GM21723 (cell line): ENCODE measurements around the gene SH3TC1.

Source experiments
- ATAC-seq: cut with Tn5 transposase; IDR thresholded peaks from one replicate; pipeline ENCODE4 v1.9.1; 2021; ENCODE audit warnings: mild to moderate bottlenecking, moderate library complexity; ENCODE audit not compliant: unreplicated experiment

Gene SH3TC1

DNA sequence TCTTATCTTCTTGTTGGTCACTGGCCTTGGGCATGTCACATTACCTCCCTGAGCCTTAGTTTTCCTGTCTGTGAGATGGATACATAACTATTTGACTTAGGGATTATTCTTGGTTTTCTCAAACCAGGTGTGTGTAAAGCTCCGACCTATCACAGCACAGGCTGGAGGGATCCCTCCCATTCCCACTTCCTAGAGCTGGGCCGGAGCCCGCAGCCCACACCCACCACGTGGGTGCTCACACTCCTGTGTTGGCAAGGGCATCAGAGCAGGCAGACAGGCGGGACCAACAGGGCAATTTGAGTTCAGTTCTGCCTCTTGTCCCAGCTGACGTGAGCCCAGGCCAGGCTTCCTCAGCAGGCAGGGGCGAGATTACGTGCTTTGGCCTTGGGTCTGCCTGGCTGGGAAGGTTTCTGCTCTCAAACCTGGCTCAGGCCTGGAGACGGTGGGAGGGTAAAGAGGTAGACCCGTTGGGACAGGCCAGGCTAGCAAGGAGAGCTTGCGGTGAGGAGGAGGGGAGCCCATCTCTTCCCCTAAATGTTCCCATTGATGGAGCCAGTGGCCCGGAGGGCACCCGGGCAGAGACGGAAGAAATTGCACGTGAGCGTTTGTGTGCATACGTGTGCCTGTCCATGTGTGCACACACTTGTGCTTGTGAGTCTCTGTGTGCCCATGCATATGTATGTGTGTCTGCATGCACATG is 734 bp upstream of the SH3TC1 start:
- ATAC-seq, result no peak

DNA sequence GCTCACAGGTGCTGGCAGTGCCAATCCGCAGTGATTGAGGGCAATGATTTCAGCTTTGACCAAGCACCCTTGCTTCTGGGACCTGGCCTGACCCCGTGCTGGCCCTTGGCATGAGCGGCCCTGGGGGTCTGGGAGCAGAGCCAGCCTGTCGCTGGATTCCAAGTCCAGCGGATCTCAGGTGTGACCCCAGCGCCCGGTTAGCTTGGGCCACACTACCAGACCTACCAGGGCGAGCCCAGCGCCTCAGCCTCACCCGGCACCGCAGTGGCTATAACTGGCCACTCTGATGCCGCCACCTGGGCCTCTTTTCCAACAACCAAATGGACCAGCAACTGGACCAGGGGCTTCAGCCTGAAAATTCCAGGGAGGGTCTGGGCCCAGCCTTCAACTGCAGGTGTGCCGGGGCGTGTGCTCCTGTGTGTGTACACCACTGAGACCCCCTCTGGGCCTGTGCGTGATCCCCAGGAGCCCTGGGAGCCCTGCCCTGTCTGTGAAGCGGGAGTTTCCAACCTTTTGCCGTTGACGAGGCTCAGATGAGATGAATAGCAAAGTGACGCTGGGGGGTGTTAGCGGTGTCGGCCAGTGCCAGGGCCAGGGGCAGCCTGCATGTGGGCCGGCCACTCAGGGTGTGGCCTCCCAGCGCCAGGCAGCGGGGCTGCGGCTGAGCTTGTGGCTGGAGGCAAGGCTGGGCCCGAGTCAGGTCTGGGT is 658 bp downstream of the SH3TC1 start:
- no peak for ATAC-seq

DNA sequence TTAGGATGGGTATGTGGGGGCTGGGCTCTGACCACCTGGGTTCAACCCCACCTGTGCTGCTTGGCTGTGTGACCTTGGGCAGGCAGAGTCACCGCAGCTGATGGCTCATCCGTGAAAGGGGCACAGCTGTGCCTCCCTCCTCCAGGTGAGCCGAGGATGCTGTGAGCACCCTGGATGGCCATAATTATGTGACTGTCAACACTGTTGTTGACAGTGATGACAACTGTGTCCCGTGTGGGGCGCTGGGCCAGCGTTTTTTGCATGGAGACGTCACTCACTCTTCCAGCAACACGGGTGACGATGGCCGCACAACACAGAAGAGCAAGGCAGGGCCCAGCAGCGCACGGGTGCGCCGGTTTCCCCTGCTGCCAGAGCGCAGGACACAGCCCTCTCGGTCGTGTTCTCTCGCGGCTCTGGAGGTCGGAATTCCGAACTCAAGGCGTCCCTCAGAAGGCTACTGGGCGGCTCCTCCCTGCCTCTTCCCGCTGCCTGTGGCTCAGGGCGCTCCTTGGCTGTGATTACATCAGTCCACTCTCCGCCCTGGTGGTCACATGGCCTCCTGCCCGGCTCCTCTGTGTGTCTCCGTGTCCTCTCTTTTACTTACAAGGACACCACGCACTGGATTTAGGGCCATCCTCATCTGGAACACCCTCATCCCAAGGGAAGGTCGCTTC is 1.3 kb downstream of the SH3TC1 start:
- ATAC-seq, result no peak

DNA sequence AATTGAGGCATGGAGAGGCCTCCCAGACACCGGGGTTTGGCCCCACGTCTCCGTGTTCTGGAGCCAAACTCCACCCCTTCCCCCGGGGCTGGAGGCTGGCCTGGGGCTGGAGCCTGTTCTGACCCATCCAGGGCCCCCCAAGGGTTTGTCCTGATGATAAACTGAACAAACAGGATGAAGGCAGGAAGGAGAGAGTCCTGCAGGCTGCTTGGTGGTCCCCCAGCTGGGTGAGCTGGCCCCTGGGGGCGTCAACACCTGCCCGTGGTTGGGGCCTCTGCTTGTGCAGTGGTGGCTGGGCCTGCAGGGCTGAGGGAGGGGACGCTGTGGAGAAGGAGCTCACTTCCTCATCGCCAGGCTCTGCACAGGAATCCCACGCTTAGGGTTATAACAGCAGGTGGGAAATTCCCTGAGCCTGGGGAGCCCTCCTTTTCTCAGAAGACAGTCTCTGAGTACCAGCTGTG is 2.3 kb downstream of the SH3TC1 start:
- ATAC-seq, result peak; percentile 40

DNA sequence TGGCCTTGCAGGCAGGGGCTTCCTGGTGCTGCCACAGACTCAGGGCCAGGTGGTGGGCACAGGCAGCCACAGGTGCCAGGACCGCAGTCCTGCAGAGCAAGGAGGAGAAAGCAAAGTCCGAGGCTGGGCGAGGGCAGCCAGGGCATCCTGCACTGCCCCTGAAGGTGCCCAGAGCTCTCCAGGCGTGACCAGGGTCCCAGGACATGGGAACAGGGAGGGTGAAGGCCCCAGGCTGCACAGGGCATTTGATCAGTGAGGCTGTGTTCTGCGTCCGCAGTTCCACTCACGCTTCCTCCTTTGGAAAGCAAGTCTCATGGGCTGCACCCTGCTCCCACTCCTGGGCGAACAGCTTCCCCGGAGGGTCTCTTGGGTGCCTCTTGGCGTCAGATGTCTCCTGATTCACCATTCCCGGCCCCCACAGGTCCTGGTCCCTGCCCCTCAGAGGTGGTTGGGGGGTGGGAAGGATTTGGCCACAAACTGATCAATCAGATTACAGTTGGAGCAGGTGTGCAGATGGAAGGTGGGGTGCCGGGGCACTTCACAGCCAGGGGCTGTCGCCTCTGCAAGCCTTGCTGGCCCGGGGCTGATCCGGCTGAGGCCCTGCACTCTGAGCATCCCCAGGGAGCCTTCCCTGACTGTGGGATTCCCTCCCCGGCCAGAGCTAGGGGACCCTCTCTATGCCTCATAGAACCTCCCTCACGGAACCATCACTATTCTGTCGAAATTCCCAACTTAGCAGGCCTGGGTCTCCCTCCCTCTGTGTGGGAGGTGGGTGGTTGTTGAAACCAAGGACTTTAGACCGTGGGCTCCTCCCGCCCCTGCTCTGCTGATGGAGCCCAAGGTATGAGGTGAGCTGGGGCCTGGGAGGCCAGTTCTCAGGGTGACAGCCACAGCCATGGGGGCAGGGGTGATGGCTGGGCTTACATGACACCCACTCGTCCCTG is 3.3 kb downstream of the SH3TC1 start:
- no peak for ATAC-seq

DNA sequence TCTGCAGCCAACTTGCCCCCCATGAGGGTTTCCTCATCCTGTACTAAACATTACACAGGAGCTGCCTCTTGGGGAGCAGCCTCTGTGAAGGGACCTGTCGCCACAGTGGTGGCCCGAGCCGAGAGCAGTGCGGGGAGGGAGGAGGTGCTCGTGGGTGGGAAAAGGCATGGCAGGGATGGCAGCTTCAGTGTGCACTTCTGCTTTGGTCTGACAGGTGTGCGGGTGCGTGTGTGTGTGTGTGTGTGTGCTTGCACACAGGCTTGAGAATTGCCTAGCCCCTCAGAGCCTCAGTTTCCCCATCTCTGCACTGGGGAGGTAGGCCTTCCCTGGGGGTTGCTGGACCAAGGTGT is 3.9 kb downstream of the SH3TC1 start:
- no peak for ATAC-seq

DNA sequence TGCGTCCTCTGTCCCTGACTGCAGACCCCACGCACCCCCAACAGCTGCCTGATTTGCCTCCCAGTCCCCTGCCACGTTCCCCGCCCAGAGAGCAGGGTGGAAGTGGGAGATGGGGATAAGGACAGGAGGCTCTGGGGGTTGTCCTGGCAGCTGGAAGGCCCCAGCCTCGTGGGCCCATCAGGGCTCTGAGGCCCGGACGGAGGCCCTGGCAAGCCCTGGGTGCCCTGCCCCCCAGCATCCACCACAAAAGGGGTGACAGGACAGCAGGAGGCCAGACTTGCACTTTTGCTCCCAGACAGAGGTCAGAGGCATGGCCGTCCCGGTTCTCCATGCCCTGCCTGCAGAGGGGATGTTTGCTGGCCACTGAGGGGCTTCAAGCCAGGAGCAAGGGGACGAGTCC is 4.7 kb downstream of the SH3TC1 start:
- ATAC-seq, result no peak

DNA sequence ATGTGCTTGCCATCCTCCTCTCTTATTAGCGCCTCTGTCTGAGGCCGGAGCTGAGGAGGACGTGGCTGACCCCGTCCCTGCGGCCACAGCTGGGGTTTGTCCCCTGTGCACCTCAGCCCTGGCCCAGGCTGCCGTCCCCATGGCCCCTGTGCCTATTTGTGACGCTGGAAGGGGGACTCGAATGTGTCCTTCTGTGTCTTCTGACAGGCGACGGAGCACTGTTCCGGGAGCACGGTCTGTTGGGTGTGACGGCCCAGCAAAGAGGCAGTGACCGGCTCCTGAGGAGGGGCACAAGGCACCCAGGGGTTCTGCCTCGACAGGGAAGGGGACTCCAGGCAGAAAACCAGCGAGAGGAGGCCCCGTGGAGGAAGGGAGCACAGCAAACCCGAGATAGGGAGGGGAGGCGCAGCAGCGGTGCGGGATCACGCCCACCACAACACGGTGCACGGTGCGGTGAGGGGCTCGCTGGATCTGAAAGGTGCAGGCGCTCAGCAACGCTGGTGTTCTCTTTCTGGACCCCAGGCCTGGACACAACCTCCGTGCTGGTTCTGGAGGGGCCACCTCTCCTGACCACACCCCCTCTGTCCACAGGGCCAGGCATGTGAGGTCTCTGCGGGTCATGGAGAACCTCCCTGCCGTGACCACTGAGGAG is 5.6 kb downstream of the SH3TC1 start:
- no peak for ATAC-seq

DNA sequence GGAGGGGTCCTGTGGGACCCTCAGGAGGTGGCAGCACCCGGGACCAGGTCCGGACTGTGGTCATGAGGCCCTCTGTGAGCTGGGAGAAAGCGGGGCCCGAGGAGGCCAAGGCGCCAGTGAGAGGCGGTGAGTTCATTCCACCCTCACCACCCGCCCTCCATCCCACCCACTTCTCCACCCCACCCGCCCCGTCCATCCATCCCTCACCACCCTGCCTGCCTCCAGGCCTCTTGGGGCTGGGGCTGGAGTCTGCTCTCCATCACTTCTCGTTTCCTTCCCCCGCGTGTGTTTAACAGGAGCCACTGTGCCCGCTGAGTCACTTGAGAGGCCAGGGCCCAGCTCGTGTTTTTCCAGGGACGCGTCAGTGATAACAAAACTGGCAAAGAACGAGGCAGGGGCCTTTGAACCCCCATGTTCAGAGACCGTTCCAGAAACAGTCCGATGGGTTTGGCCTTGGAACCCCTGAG is 6.2 kb downstream of the SH3TC1 start:
- no peak for ATAC-seq

DNA sequence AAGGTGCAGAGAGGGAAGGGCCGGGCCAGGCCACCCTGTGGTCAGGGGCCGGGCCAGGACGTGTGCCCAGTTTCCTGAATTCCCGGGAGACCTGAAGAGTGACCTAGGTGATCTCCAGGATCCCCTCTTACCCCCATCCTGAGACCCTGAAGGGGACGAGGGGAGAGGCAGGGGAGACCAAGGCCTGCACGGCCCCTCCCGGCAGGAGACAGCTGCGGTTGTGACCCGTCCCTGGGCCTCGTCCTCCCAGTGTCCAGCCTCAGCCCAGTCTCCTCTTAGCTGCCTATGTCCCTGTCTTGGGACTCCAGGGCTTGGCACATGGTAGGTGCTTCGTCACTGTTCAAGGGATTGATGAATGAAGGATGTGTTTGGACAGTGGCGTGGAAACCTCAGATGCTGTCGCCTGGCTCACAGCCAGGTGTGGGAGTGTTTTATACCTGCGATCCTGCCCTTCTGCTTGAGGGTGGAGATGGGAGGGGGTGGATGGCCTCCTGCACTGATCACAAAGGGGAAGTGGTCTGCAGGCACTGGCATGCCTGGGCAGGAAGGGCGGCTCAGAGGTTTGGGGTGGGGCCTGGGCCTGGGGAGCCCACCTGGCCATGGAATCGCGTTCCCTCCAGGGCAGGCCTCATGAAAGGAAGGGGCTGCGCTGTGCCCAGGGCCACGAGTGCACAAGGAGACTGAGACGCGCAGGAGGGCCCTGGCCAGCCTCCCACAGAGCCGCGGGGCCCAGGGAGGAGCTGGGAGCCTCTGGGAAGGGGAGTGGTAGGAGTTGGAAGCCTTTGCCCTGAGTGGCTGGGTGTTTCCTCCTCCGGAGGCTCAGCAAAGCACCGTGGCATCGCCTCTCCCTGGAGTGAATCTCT is 6.9 kb downstream of the SH3TC1 start:
- no peak for ATAC-seq

DNA sequence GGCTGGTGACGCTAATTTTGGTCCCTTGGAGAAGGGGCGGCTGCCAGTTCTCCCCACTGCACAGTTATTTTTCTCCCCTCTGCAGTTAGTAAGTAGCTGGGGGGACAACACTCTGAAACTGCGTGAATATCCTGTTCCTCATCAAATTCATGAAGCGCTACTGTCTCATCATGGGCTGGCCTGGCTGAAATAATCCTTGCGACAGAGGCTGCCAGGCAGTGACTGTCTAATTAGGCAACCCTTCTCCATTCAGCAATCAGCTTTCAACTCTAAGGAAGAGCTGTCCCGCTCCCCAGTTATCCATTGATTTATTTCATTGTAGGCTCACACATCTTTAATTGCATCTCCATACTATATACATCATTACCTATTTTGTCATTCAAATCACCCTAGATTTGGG is 8.2 kb downstream of the SH3TC1 start:
- ATAC-seq, result no peak

DNA sequence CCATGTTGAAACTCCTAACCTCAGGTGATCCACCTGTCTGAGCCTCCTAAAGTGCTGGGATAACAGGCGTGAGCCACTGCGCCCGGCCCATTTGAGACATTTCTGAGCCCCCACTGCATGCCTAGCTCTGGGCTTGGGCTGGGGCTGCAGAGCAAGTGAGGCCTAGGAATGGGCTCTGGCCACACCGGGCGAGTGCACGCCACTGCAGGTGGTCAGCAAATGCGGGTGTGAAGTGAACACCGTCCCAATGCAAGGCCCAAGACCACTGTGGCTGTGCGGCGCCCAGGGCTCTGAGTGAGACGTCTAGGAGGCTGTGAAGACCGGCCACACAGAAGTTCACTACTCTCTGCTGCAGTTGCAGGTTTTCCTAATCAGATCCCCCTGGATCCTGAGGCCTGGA is 9.5 kb downstream of the SH3TC1 start:
- ATAC-seq, result no peak

DNA sequence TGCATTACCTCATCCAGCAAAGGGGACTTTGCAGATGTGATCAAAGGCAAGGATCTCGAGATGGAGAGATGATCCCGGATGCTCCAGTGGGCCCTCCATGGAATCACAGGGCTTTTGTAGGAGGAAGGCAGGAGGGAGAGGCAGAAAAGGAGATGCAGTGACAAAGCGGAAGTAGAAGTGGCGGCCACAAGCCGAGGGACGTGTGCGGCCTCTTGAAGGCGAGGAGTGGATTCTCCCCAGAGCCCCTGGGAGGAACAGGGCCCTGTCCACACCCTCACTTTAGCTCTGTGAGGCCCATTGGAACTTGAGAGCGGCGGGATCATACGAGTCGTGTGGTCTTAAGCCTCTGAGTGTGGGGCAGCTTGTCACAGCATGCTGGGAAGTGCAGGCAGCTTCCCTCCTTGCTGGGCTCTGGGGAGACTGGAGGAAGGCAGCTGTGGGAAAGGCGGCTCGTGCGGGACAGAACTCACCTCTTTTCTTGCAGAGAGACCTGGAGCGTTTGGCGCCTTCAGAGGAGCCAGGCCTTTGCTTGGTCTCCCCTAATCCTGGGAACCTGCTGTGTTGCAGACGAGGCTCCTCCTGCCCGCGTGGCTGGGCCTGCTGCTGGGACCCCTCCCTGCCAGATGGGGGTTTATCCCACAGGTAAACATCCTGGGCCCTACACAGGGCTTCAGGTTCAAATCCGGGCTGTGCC is 10.2 kb downstream of the SH3TC1 start:
- no peak for ATAC-seq

DNA sequence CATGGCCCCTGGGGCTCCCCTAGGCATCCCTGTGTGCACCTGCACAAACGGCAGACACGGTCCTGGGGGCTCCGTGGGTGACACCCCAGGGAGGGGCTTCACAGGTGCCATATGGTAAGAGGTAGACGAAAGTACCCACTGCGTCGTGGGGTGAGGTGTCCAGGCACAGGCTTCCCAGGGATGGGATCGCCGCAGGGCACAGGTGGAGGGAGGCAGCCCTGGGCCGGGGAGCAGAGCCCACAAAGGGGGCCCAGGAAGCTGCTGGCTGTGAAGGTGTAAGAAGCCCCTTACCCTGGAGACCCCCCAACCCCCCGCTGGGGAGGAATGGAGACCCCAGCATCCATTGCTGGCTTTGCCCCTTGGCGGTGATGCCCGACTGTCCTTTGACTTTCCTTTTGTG is 10.9 kb downstream of the SH3TC1 start:
- ATAC-seq, result no peak

DNA sequence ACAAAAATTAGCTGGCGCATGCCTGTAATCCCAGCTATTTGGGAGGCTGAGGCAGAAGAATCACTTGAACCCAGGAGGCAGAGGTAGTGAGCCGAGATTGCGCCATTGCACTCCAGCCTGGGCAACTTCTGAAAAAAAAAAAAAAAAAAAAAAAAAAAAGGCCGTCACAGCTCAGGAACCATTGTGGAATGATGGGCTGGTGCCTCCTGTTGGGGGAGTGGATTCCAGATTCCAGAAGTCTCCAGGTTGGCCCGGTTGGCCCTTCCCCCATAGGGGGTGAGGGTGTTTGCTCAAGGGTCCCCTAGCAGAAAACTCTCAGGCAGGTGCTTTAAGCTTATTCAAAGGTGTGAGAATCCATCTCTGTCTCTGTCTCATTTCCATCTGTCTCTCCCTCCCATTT is 11.5 kb downstream of the SH3TC1 start:
- no peak for ATAC-seq

DNA sequence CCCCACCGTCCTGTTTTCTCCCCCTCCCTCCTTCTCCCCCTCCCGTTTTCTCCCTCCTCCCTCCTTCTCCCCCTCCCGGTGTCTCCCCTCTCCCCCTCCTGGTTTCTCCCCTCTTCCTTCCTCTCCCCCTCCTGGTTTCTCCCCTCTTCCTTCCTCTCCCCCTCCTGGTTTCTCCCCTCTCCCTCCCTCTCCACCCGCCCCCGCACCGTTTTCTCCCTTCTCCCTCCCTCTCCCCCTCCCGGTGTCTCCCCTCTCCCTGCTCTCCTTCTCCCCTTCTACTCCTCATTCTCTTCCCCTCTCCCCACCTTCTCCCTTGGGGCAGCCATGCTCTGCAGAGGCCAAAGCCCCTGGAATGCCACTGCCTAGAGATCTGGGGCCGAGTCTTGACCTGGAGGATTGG is 12.2 kb downstream of the SH3TC1 start:
- no peak for ATAC-seq

DNA sequence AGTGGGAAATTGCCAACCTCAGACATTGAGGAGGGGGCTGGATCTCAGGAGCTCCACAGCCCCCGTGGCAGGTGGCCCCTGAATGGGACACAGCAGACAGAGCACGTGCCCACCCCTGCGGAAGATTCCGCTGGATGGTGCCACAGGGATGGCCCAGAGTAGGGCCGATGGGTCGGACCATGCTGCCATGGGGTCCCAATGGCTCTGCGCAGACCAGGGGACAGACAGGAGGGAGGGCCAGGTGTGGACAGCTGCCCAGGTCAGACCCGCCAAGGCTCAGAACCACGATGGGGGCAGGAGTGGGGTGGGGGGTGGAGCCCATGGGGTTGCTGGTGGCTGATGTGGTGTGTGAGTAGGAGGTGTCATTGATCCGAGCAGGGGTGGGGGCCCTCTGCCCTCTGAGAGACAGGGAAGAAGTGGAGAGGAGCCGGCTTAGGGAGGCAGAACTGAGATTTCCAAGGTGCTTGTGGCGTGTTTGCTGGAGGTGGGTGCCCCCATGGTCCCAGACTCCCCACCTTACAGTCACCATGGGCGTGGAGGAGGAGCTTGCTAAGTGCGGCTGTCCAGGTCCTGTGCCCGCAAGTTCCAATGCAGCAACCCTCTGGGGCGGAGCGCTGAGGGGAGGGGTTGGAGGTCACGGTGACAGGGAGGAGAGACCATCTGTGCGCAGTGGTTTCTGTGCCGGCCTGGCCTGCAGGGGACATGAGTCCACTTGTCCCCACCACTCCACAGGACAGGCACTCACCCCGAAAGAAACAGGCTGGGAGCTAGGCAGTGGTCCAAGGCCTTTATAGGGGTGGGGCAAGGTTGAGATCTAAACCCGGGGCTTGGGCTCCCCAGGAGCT is 12.9 kb downstream of the SH3TC1 start:
- ATAC-seq, result no peak

DNA sequence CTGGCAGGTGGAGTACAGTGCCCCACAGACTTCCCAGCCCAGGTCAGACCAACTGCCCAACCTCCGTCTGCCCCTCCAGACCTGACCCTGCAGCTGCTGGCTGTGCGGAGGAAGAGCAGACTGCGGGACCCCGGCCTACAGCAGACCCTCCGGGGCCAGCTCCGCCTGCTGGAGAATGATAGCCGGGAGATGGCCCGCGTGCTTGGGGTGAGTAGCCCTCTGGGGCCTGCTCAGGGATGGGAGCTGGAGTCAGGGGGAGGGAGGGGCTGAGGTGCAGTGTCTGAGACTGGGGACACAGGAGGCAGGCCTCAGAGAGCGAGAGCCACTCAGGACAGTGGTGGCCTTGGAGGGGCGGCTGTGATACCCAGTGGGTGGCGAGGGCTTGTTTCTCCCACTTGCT is 13.5 kb downstream of the SH3TC1 start:
- no peak for ATAC-seq
